Hepatic stellate cell (primary cell): ENCODE data around the gene IL17A.
"Not testable (repeated sequence)": the region's sequence is repeated elsewhere in the genome, so short reads cannot be mapped to it uniquely, and the experiment has no call there.

Experiments
- DNase-seq: peaks from one replicate; pipeline ENCODE4 v3.0.0; 2011; ENCODE audit warnings: low spot score

IL17A gene

DNA sequence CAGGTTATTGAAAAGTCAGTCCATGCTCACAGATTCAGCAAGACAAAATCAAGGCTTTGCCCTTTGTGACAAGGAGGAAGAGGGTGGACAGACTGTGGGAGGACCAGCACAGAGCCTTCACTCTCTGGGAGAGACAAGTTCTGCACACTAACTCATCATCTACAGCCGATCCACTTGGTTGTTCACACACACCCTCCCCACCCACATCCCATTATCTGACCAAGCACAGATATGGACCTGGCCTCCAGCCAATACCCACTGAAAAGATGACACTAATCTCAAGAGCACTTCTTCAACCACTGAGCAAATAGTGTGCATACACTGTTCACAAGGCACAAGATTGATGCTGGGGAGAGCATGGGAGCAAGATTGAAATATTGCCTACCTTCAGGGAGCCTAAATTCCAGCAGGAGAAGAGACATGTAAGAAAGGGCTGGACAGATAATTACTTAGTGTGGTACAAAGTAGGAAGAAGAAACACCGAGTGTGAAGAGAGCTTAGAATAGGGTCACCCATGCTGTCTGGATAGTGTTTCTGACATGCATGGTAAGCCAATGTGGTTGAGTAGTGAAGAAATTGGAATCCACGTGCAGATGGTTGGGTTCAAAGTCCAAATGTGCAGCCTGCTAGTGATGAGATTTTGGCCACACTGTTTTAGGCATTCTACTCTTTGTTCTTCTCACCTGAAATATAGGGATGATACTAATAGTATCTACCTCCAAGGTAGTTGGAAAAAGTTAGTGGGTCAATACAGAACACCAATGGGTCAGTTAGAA lies 21.7 kb upstream of the IL17A start:
- no peak for DNase-seq

DNA sequence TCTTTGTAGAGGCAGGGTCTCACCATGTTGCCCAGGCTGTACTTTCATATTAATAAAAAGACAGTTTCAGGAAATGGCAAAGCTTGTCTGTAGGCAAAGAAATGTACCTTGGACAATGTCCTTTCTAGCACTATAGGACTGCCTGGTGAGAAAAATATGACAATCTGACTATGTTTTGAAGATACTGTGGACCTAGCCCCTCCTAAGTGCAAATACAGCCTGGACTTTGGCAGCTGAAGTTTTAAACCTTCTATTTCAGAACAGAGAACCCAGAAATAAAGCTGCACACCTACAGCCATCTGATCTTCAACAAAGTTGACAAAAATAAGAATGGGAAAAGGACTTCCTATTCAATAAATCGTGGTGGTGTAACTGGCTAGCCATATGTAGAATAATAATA lies 18.9 kb upstream of the IL17A start:
- no peak for DNase-seq

GRCh38 chr6:52168351-52168750 lies 17.8 kb upstream of the IL17A start:
- DNase-seq: not testable (repeated sequence)

GRCh38 chr6:52174118-52174517 lies 12.1 kb upstream of the IL17A start:
- no peak for DNase-seq

GRCh38 chr6:52176550-52176949 lies 9.6 kb upstream of the IL17A start:
- no peak for DNase-seq

DNA sequence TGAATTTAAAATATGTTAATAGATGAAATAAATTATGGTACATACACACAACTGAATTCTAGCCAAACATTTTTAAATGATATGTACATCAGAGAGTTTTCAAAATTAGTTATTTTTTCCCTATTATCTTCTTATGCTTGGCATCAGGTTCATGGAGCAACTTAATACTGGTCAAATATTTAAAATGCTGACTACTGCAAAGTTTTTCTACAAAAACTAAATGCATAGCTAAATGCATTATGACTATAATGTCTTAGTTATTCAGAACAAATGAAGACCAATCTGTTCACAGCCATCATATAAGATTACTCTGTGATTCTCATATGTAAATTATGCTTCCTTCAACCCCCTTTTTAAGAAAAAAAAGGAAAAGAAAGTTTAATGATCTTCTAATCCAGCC lies 8.2 kb upstream of the IL17A start:
- no peak for DNase-seq

GRCh38 chr6:52180787-52181558 lies 5.2 kb upstream of the IL17A start:
- DNase-seq: no peak

- no peak for DNase-seq
These were observed 3.0 kb upstream of the IL17A start for GRCh38 chr6:52183131-52183713.

DNA sequence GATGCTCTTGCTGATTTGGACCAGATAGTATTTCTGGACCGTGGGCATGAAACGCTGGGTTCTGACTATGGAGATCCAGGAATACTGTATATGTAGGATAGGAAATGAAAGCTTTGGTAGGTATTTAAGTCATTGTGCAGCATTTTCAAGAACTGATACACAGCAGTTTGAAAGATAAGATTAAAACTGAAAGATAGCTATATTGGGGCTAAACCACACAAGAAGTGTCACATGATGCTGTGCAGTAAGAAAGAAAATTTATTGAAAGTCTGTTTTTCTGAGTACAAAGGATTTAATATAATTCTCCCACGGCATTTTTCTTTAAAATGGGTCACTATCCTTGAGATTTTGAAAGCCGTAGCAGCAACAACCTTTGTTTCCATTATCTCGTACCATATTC lies 305 bp downstream of the IL17A start:
- no peak for DNase-seq

- no peak for DNase-seq
These were observed 923 bp downstream of the IL17A start for GRCh38 chr6:52187098-52187497.

GRCh38 chr6:52189974-52190373 lies 3.8 kb downstream of the IL17A start:
- DNase-seq: no peak

DNA sequence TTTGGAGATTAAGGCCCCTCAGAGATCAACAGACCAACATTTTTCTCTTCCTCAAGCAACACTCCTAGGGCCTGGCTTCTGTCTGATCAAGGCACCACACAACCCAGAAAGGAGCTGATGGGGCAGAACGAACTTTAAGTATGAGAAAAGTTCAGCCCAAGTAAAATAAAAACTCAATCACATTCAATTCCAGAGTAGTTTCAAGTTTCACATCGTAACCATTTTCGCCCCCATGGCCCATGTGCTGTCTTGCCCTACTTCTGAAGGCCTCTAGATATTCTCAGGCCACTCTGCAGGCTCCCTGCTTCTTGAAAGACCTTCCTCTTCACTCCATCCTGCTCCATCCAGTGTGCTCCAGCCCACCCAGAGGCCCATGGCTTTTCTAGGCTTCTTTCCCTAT lies 4.2 kb downstream of the IL17A start:
- no peak for DNase-seq

GRCh38 chr6:52191824-52192223 lies 5.6 kb downstream of the IL17A start:
- no peak for DNase-seq

DNA sequence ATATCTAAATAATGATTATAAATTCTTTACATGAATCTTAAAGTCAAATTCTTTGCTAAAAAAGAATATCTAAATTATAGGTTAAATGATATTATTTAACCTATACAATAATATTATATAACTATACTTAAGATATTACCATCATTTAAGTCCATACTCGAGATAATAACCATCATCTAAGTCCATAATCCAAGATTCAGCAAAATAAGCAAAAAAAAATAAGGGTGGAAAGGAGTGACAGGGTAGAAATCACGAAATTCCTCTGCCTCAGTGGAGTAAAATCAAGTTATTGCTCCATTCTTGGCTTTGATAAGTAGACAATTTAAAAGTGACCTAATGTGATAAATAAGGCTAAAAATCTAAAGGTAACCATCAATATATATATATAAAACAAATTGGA lies 9.7 kb downstream of the IL17A start:
- no peak for DNase-seq

- not testable (repeated sequence) for DNase-seq
These were observed 13.9 kb downstream of the IL17A start for GRCh38 chr6:52200088-52200487.

GRCh38 chr6:52201046-52201445 lies 14.9 kb downstream of the IL17A start:
- DNase-seq: no peak

DNA sequence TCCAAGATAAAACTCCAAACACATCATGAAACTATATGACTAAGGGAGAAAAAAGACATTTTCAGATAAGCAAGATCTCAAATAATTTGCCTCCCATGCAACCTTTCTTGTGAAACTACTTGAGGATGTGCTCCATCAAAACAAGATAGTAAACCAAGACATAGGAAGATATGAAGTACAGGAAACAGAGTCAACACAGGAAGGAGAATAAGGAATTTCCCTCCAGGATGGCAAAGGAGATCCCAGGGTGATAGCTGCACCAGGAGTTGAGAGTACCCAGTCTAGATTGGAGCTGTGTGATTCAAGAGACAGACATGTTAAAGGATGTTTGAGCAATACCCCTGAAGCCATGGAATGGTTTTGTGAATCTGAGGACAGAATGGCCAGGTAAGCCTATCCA lies 15.3 kb downstream of the IL17A start:
- no peak for DNase-seq

GRCh38 chr6:52207066-52207465 lies 20.9 kb downstream of the IL17A start:
- no peak for DNase-seq

GRCh38 chr6:52208612-52209011 lies 22.4 kb downstream of the IL17A start:
- no peak for DNase-seq

- no peak for DNase-seq
These were observed 23.6 kb downstream of the IL17A start for GRCh38 chr6:52209770-52210169.

DNA sequence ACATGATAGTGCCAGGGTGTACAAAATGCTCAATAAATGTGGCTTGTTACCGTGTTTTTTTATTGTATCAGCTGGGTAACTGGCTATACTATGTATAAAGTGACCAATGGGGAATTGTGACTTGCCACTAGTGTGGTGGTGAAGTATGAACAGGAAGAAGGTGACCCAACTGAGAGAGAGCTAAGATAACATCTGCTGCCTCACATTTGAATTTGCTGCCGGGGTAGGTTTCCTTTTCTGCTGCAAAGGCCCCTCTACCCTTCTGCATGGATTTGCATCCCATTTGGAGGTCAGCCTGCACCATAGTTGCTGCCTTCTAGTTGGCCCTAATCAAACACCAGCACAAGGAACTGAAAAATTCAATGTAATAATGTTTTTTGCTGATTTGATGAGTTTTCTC lies 24.1 kb downstream of the IL17A start:
- DNase-seq: no peak

GRCh38 chr6:52213127-52213526 lies 27.0 kb downstream of the IL17A start:
- no peak for DNase-seq

- no peak for DNase-seq
These were observed 29.6 kb downstream of the IL17A start for GRCh38 chr6:52215787-52216186.
